Forelimb muscle (tissue), 1 donor: Measurements from ENCODE around the gene FBXL15. TPM values are rescaled to one million over a fixed set of nuclear protein-coding genes. Genes with fewer than 3 reads are reported as not detected.
"Not testable (repeated sequence)": the region's sequence is repeated elsewhere in the genome, so short reads cannot be mapped to it uniquely, and the experiment has no call there.

Experiments
- DNase-seq: peaks from one replicate; pipeline ENCODE4 v3.0.0-alpha.2; 2013; ENCODE audit warnings: low read depth
- polyA plus RNA-seq: library from polyadenylated mRNA; unstranded; fragments of 120-200 nt; gene quantifications from one replicate; pipeline ENCODE4 v1.2.1, GENCODE V29; 2013; ENCODE audit not compliant: insufficient read length

FBXL15 gene
- polyA plus RNA-seq, 1 donor: 6.6 TPM

DNA sequence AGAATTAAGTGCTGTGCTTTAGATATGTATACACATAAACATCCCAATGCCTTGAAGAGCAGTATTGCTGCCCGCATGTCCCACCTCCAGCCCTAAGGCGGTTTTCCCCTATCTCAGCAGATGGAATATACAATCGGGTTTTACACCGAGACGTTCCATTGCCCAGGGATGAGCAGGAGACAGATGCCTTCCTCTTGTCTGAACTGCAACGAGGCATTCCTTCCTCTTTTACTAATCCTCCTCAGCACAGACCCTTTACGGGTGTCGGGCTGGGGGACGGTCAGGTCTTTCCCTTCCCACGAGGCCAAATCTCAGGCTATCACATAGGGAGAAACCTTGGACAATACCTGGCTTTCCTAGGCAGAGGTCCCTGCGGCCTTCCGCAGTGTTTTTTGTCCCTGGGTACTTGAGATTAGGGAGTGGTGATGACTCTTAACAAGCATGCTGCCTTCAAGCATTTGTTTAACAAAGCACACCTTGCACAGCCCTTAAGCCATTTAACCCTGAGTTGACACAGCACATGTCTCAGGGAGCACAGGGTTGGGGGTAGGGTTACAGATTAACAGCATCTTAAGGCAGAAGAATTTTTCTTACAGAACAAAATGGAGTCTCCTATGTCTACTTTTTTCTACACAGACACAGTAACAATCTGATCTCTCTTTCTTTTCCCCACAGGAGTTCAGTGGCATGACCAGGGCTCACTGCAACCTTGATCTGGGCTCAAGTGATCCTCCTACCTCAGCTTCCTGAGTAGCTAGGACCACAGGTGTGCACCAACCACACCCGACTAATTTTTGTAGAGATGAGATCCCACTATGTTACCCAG lies 34.2 kb downstream of the FBXL15 start:
- DNase-seq: not testable (repeated sequence)

DNA sequence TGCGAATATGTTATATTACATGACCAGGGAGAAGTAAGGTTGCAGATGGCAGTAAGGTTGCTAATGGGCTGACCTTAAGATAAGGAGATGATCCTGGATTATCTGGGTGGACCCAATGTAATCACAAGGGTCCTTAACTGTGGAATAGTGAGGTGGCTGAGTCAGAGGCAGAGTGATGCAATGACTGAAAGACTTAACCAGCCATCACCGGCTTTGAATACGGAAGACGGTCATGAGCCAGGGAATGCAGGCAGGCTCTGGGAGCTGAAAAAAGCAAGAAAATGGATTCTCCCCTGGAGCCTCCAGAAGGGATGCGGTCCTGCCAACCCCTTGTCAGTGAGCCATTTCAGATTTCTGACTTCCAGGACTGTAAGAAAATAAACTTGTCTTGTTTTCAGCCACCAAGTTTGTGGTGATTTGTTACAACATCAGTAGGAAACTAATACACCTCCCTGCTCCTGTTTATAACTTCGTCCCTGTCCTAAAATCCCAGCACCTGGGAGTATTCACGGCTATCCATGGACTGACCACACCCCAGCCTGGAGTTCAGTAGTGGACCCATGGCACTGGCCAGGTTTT lies 35.3 kb downstream of the FBXL15 start:
- DNase-seq: no peak

DNA sequence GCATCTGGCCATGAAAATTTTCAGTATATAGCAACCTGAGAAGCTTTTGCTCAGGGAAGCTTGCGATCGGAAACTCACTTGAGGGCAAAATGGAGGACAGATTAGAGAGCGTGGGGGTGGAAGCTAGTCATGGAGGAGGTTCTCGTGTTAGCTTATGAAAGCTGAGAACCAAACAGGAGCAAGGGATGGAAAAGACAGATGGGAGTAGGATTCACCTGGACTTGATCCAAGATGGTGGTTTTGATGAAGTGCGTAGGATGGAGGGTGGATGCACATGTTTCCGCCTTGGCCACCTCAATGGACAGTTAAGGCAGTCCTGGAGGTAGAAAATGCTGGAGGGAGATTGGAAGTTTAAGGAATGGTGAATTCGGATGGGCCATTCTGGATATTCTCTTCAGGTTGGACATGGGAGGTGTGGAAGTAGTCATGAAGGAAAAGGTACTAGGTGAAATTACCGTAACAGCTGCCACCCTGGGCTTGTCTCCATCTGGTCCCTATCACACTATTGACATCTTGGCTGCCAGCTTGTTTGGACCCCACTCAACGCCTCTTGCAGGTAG lies 37.0 kb downstream of the FBXL15 start:
- DNase-seq: no peak

DNA sequence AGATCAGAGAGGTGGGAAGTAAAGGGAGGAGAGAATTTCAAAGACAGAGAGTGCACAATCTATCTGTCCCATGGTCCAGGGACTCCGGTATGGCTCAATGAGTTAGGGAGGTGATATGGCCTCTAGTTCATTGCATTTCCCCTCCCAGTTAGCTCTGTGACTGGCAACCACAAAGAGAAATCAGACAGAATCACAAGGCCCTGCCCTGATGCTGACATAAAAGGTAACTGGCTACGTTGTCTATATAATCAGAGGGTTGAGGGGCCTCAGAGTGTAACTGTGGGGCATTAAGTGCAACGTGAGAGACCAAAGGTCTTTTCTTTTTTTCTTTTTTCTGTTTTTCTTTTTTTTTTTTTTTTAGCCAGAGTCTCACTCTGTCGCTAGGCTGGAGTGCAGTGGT lies 38.0 kb downstream of the FBXL15 start:
- DNase-seq: no peak

DNA sequence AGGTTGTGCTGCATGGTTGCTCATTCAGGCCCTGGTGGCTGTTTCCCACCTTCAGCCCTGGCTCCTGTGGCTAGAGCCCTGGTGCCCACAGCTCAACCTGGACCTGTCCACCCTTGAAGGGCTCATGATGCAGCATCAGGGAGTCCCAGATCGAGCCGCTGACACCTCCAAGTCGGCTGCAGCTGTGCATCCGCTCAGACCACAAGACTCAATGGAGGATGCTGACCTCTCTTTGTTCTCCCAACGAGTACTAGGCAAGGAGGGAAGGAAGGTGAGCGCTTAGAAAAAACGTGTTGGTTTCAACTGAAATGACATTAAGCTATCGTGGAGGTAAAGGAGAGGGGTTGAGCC lies 40.2 kb downstream of the FBXL15 start:
- DNase-seq: no peak

DNA sequence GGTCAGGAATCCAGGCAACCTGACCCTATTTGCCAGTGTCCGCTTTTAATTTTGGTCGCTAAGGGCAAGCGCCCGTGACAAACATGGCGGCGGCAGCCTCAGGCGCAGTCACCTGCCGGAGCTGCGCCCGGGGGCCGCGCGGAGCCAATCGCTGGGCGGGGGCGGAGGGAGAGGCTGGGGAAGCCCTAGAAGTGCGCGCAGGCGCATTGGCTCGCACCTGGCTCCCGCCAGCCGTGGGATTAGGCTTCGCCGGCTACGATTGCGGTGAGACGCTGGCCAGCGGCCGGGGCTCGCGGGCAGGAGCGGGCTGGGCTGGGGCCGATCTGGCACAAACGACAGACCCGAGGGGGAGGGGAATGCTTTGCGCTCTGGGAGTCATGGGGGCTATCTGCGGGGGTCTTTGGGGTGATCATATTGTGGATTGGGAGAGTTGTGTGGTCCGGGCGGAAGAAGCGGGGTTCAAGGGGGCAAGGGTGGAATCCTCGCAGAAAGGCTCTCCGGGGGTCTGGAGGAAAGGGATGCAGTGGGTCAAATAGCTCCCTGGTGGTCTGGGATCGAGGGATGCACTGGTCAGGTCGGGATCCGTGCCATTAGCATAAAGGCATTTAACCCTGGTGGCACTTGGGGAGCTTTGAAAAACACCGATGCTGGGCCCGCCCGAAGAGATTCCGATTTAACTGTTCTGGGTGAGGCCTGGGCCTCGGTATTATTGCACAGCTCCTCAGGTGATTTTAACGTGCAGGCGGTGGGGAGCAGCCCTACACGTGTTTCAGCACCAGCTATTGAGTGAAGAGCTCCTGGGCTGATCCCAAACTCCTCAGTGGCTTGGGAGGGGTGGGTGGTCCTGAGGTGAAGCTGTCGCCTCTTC lies 40.8 kb downstream of the FBXL15 start:
- DNase-seq: no peak

DNA sequence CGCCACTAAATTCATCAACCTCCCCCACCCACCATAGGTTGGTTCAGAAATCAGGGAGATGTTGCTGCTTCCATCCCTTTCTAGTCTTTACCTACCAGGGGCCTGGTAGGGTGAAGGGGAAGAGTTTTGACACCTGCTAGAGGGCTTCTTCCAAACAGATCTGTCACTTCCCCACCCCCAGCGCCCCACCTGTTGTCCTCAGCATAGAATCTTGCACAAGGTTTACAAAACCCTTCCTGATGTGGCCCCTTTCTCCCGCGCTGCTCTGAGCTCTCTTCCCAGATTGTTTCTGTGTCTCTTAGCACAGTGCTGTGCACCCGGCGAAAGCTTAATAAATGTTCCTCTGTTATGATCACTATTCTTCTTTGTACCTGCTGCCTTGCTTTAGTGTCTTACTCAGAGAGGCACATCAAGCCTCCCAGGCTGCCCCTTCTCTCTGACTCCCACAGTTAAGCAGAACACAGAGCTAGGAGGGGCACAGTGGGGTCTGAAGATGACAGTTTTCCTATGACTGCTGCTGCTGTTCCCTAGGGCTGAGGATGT lies 41.9 kb downstream of the FBXL15 start:
- no peak for DNase-seq

DNA sequence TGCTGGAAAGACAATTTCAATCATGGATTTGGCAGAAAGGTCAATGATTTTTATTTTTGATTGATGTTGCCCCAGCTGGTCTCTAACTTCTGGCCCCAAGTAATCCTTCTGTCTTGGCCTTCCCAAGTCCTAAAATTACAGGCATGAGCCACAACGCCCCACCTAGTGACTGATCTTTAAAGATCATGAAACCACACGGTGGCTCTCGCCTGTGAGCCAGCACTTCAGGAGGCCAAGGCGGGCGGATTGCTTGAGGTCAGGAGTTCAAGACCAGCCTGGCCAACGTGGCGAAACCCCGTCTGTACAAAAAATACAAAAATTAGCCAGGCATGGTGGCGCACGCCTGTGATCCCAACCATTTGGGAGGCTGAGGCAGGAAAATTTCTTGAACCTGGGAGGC lies 43.3 kb downstream of the FBXL15 start:
- DNase-seq: no peak

DNA sequence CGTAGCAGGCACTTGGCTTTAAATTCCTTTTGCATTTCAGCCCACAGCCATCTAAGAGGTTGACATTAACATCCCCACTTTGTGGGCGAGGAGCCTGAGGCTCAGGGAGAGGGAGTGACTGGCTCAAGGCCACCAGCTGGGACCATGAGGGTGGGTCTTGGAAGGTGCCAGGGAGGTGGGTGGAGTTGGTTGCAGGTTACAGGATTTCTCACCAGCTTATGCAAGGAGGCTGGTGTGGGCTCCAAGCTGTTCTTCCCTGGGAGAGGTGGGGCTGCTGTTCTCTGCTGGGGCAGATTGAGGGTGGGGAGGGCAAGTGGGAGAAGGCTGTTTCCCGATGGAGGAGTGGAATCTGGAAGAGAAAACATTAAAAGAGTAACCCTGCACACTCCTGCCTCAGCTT lies 44.8 kb downstream of the FBXL15 start:
- no peak for DNase-seq

DNA sequence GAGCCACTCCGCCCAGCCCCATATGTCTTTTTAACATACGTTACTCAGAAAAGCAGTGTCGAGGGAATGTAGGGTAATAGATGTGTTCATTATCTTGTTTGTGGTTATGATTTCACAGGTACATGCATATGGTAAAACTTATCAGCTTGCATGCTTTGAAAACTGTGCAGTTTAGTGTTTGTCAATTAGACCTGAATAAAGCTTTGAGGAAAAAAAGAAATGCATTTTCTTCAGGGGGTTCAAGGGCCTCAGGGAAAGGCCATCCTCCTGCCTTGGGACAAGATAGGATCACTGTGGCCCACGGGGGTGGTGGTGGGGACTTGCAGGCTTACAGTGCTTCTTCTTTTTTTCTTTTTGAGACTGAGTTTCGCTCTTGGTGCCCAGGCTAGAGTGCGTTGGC lies 46.7 kb downstream of the FBXL15 start:
- DNase-seq: no peak

DNA sequence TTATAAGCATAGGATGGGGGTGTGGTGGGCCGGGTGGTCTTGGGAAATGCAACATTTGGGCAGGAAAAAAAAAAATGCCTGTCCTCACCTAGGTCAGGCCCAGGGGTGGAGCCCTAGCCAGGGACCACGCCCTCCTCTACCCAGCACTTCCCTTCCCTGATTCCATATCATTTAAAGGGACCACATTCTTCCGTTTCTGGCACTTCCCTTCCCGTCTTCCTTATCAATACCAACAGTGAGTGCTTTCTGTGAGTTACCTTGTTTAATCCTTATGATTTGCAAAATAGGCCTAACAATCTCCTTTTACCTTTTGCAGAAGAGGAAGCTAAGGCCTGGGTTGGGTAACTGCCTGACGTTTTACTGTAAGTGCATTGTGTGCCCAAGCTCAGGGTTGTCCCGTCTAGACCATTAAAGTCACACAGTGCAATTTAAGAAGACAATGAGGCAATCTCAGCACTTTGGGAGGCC lies 47.4 kb downstream of the FBXL15 start:
- DNase-seq: no peak

DNA sequence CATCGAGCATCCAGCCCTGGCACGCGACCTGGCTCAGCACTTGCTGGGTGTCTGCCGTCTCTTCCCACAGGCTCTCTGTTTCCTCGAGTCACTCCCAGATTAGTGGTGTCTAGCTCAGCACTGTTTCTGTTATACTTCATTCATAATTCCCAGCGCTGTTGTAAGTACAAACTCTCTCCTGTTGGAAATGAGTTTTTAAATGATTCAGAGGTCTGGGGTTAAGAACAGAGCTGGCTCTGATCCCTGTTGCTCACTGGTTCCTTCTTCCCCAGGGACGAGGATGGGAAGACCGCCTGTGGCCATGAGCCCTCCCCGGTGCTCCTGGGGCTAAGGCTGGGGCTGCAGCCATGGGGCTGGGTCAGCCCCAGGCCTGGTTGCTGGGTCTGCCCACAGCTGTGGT lies 48.0 kb downstream of the FBXL15 start:
- no peak for DNase-seq

DNA sequence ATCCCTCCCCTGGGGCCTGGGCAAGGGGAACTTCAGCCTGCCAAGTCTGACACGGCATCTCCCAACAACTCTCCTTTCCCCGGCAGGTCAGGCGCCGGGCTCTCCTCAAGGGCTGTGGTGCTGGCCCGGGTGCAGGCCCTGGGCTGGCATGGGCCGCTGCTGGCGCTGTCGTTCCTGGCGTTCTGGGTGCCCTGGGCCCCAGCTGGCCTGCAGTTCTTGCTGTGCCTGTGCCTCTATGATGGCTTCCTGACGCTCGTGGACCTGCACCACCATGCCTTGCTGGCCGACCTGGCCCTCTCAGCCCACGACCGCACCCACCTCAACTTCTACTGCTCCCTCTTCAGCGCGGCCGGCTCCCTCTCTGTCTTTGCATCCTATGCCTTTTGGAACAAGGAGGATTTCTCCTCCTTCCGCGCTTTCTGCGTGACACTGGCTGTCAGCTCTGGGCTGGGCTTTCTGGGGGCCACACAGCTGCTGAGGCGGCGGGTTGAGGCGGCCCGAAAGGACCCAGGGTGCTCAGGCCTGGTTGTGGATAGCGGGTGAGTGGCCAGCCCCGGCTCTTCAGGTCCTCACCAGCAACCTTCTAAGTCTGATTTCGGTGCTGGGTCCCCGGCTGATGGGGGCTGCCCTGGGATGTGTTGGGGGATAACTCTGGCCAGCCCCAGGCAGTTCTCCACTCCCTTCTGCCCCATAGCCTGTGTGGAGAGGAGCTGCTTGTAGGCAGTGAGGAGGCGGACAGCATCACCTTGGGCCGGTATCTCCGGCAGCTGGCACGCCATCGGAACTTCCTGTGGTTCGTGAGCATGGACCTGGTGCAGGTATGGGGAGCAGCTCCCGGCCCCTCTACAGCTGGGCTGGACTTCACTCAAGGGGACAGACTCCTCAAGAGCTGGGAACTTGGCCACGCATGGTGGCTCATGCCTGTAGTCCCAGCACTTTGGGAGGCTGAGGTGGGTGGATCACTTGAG lies 50.2 kb downstream of the FBXL15 start:
- no peak for DNase-seq

Other genes starting within 250 kb of the FBXL15 start
- gene ELOVL3, start 194.5 kb upstream of the FBXL15 start, polyA plus RNA-seq: 0.70 TPM
- 24.1 TPM for gene PITX3, start 179.3 kb upstream of the FBXL15 start, polyA plus RNA-seq
- 46.4 TPM for gene GBF1, start 175.3 kb upstream of the FBXL15 start, polyA plus RNA-seq
- gene NFKB2, start 25.1 kb upstream of the FBXL15 start, polyA plus RNA-seq: 13.8 TPM
- 5.3 TPM for gene PSD, start 2.1 kb upstream of the FBXL15 start, polyA plus RNA-seq
- gene CUEDC2, start 11.7 kb downstream of the FBXL15 start, polyA plus RNA-seq: 48.0 TPM
- not detected for gene C10orf95, start 30.7 kb downstream of the FBXL15 start, polyA plus RNA-seq
- 73.9 TPM for gene ACTR1A, start 81.9 kb downstream of the FBXL15 start, polyA plus RNA-seq
- gene SUFU, start 83.1 kb downstream of the FBXL15 start, polyA plus RNA-seq: 14.6 TPM
- 80.0 TPM for gene TRIM8, start 223.6 kb downstream of the FBXL15 start, polyA plus RNA-seq